Fibroblast of mammary gland (primary cell): ENCODE measurements around the gene MILR1.

Experiments
- DNase-seq: peaks from one replicate; pipeline ENCODE4 v3.0.0-alpha.2; 2010; ENCODE audit warnings: low read depth
- H3K4me3 ChIP-seq: 2 replicates; pipeline ENCODE4 v1.5.1; 2011; ENCODE audit warnings: low read depth, mild to moderate bottlenecking, low read length, moderate library complexity; ENCODE audit not compliant: control insufficient read depth
- CTCF ChIP-seq: conservative IDR thresholded peaks from 2 replicates; pipeline ENCODE4 v1.5.1; 2011; ENCODE audit warnings: low read depth, low read length, inconsistent platforms; ENCODE audit not compliant: control insufficient read depth, insufficient read depth

MILR1 gene

GRCh38 chr17:64506576-64507412, 57.9 kb downstream of the MILR1 start, which contains the start of gene CEP95:
TSS of gene CEP95 (plus strand) at chr17:64506977. CDS start at chr17:64507098, 121 bp downstream.
- H3K4me3 ChIP-seq: peak within 1 kb of the TSS; percentile 100
- peak; percentile 98 for DNase-seq
- TF ChIP-seq CTCF: no peak

- peak; percentile 75 for DNase-seq
- H3K4me3 ChIP-seq: peak overlapping the region; percentile 100
- TF ChIP-seq CTCF: peak; percentile 55
These were observed 58.5 kb downstream of the MILR1 start for GRCh38 chr17:64507413-64507782.

- TF ChIP-seq CTCF: no peak
- H3K4me3 ChIP-seq: peak overlapping the region; percentile 100
- DNase-seq: no peak
These were observed 59.8 kb downstream of the MILR1 start for GRCh38 chr17:64508683-64509082.

- no peak for TF ChIP-seq CTCF
- no peak for DNase-seq
- no peak overlapping the region for H3K4me3 ChIP-seq
These were observed 60.3 kb downstream of the MILR1 start for GRCh38 chr17:64509179-64509578.

GRCh38 chr17:64515419-64515818, 66.5 kb downstream of the MILR1 start:
- DNase-seq: peak; percentile 48
- no peak for TF ChIP-seq CTCF
- H3K4me3 ChIP-seq: no peak overlapping the region

GRCh38 chr17:64515829-64516228, 66.9 kb downstream of the MILR1 start:
- TF ChIP-seq CTCF: no peak
- no peak for DNase-seq
- H3K4me3 ChIP-seq: no peak overlapping the region
